Endodermal cell (in vitro differentiated cells): ENCODE results near the gene CENPP. TPM values are rescaled to one million over a fixed set of nuclear protein-coding genes. Genes with fewer than 3 reads are reported as not detected.

ENCODE experiments used
- DNase-seq: peaks from one replicate; pipeline ENCODE4 v3.0.0-alpha.2; 2017
- H3K27ac ChIP-seq: 2 replicates; pipeline ENCODE4 v1.5.1; 2013; ENCODE audit warnings: mild to moderate bottlenecking, low read depth, low read length, moderate library complexity
- H3K27me3 ChIP-seq: 2 replicates; pipeline ENCODE4 v1.6.1; 2013; ENCODE audit warnings: mild to moderate bottlenecking, low read length, moderate library complexity; ENCODE audit not compliant: insufficient read depth, control insufficient read depth, poor library complexity, severe bottlenecking
- H3K36me3 ChIP-seq: 2 replicates; pipeline ENCODE4 v1.7.0; 2013; ENCODE audit warnings: mild to moderate bottlenecking, low read length, moderate library complexity; ENCODE audit not compliant: control insufficient read depth, insufficient read depth
- H3K4me1 ChIP-seq: one replicate; pipeline ENCODE4 v1.7.0; 2013; ENCODE audit warnings: low read length; ENCODE audit not compliant: control insufficient read depth, insufficient read depth
- H3K4me3 ChIP-seq: 2 replicates; pipeline ENCODE4 v1.5.1; 2013; ENCODE audit warnings: mild to moderate bottlenecking, low read length, moderate library complexity
- H3K9ac ChIP-seq: 2 replicates; pipeline ENCODE4 v1.6.1; 2013; ENCODE audit warnings: mild to moderate bottlenecking, low read length, moderate library complexity; ENCODE audit not compliant: poor library complexity, severe bottlenecking; ENCODE audit errors: extremely low read depth
- H3K9me3 ChIP-seq: 2 replicates; pipeline ENCODE4 v1.6.1; 2013; ENCODE audit warnings: mild to moderate bottlenecking, low read length, moderate library complexity; ENCODE audit not compliant: control insufficient read depth
- H3K27ac Mint-ChIP-seq: 2 replicates; pipeline ENCODE4 v1.8.0; 2020; ENCODE audit warnings: mixed read lengths
- H3K27me3 Mint-ChIP-seq: 2 replicates; pipeline ENCODE4 v1.8.0; 2021; ENCODE audit warnings: mild to moderate bottlenecking, mixed read lengths; ENCODE audit not compliant: insufficient read depth
- H3K36me3 Mint-ChIP-seq: 2 replicates; pipeline ENCODE4 v1.8.0; 2020; ENCODE audit warnings: low read depth, mixed read lengths
- H3K4me1 Mint-ChIP-seq: 2 replicates; pipeline ENCODE4 v1.8.0; 2020; ENCODE audit warnings: mixed read lengths
- H3K4me3 Mint-ChIP-seq: 2 replicates; pipeline ENCODE4 v1.8.0; 2020; ENCODE audit warnings: mild to moderate bottlenecking, moderate library complexity, mixed read lengths
- H3K9me3 Mint-ChIP-seq: 2 replicates; pipeline ENCODE4 v1.8.0; 2020; ENCODE audit warnings: mild to moderate bottlenecking, mixed read lengths
- CTCF ChIP-seq: fragments of 200-600 bp; sonication (generic); conservative IDR thresholded peaks from 2 replicates; pipeline ENCODE4 v1.5.0; 2021; ENCODE audit warnings: antibody characterized with exemption, mild to moderate bottlenecking
- WGBS, 2 experiments: methylation state at CpG; one replicate each; pipeline versions ENCODE4 v1.1.5 to v1.1.7; 2013; ENCODE audit warnings: missing lambda C conversion rate in 2 of 2, mixed read lengths in 1 of 2; ENCODE audit not compliant: insufficient coverage in 1 of 2, insufficient read length in 1 of 2; 5-methylcytosine and 5-hydroxymethylcytosine counted together
- total RNA-seq, 2 donors: library from RNA; stranded (reverse); fragmentation: NEBNext Ultra II Directional in 1 of 2; extraction: Animal tissue kit (Norgen Biotek cat#: 25700) in 1 of 2; gene quantifications; 2 replicates in 1 of 2; 3 replicates in 1 of 2; pipeline ENCODE4 v1.2.1, GENCODE V29; 2021

The CENPP gene
- total RNA-seq, 2 donors from 2014 or later = 8.2 to 9.2 TPM

- no peaks in the 10 kb centered on the region for H3K36me3 Mint-ChIP-seq
- H3K4me3 Mint-ChIP-seq = no peak overlapping the region
- peaks cover 5% of the 10 kb centered on the region for H3K9me3 Mint-ChIP-seq
- 86 to 91% methylated on average over 1 of the region's 1 CpG for WGBS, 2 experiments
- TF ChIP-seq CTCF = no peak
- Histone ChIP-seq H3K27ac (no peak overlapping the region), H3K9me3 (peaks cover 6% of the 10 kb centered on the region), H3K4me1 (no peaks in the 10 kb centered on the region), H3K27me3 (no peaks in the 10 kb centered on the region), H3K36me3 (no peaks in the 10 kb centered on the region), H3K9ac (no peak overlapping the region), H3K4me3 (no peak overlapping the region)
- H3K4me1 Mint-ChIP-seq = no peaks in the 10 kb centered on the region
- H3K27me3 Mint-ChIP-seq = no peaks in the 10 kb centered on the region
- H3K27ac Mint-ChIP-seq = no peak overlapping the region
- DNase-seq = no peak
Measured at GRCh38 chr9:92402360-92402759, 76.6 kb downstream of the CENPP start.

GRCh38 chr9:92402826-92403745, 77.3 kb downstream of the CENPP start:
- no peak overlapping the region for H3K4me3 Mint-ChIP-seq
- Histone ChIP-seq H3K36me3 (no peaks in the 10 kb centered on the region), H3K27me3 (no peaks in the 10 kb centered on the region), H3K9ac (no peak overlapping the region), H3K27ac (no peak overlapping the region), H3K4me1 (no peaks in the 10 kb centered on the region), H3K4me3 (no peak overlapping the region), H3K9me3 (no peaks in the 10 kb centered on the region)
- TF ChIP-seq CTCF = no peak
- DNase-seq = no peak
- no peaks in the 10 kb centered on the region for H3K9me3 Mint-ChIP-seq
- H3K36me3 Mint-ChIP-seq = no peaks in the 10 kb centered on the region
- H3K27me3 Mint-ChIP-seq = no peaks in the 10 kb centered on the region
- no peak overlapping the region for H3K27ac Mint-ChIP-seq
- no peaks in the 10 kb centered on the region for H3K4me1 Mint-ChIP-seq
- 97% methylated on average over 4 of the region's 5 CpGs; no CpG with 5 or more reads in 1 of the 2 experiments for WGBS, 2 experiments

- Histone ChIP-seq H3K36me3 (no peaks in the 10 kb centered on the region), H3K27me3 (no peaks in the 10 kb centered on the region), H3K4me1 (no peaks in the 10 kb centered on the region), H3K9ac (no peak within 1 kb of the TSS), H3K9me3 (no peaks in the 10 kb centered on the region), H3K4me3 (no peak within 1 kb of the TSS), H3K27ac (no peak within 1 kb of the TSS)
- Mint-ChIP-seq H3K27ac (no peak within 1 kb of the TSS), H3K4me1 (no peaks in the 10 kb centered on the region), H3K9me3 (no peaks in the 10 kb centered on the region), H3K36me3 (no peaks in the 10 kb centered on the region), H3K4me3 (no peak within 1 kb of the TSS), H3K27me3 (no peaks in the 10 kb centered on the region)
- TF ChIP-seq CTCF = no peak
- WGBS, 2 experiments = 91 to 100% methylated on average over 2 to 4 of the region's 5 CpGs
- no peak for DNase-seq
Measured at GRCh38 chr9:92404042-92404836, 78.5 kb downstream of the CENPP start, which contains the start of gene OGN. Gene OGN, minus strand, starts transcription at chr9:92404578. Its CDS starts 1,171 bp downstream, at chr9:92403407.
